ENCODE data around the gene TNNT2.

Gene TNNT2

GRCh38 chr1:201331166-201331565 lies 46.3 kb downstream of the TNNT2 start:
- no peak for DNase-seq

DNA sequence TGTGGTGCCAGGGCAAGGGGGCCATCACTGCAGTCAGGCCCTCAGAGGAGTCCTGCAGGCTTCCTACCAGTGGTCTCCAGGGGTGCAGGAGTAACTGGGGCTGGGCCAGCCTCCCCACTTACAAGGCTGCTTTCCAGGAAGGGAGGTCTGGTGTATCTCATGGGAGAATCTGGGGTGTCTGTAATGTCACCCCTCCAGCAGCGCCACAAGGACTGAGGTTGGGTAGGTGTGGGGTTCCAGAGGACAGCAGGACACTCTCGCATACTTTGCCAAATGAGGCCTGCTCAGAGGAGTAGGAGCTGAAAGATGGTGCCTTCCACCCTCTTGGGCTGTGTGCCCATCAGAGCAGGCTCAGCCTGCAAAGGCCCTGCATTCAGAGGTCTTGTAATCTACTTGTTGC lies 46.9 kb downstream of the TNNT2 start:
- DNase-seq = no peak

- no peak for DNase-seq
These were observed 47.7 kb downstream of the TNNT2 start for GRCh38 chr1:201329801-201330200.

GRCh38 chr1:201329286-201329685 lies 48.2 kb downstream of the TNNT2 start:
- no peak for DNase-seq

- no peak for DNase-seq
These were observed 48.9 kb downstream of the TNNT2 start for GRCh38 chr1:201328576-201328975.

DNA sequence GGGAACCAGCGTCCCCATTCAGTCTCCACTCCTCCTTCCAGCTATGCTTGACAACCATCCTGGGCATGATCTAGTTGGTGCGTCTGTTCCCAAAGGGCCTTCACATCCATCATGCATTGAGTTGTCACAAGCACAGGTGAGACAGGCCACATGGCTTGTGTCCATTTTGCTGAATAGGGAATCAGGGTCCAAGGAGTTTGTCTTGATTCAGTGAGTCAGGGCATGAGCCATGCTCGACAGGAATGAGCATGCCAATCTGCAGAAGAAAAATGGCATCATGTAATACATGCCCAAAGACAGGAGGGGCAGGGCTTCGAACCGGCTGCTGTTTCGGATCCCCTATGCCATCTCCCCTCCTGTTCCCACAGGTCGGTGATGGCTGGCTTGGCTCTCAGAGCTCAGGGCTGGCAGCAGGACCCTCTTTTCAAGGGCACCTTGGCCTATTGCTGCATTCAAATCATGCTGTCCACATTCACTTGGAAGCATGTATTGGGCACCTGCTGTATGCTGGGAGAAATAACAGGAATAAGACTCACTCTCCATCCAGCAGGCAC lies 49.7 kb downstream of the TNNT2 start:
- no peak for DNase-seq

DNA sequence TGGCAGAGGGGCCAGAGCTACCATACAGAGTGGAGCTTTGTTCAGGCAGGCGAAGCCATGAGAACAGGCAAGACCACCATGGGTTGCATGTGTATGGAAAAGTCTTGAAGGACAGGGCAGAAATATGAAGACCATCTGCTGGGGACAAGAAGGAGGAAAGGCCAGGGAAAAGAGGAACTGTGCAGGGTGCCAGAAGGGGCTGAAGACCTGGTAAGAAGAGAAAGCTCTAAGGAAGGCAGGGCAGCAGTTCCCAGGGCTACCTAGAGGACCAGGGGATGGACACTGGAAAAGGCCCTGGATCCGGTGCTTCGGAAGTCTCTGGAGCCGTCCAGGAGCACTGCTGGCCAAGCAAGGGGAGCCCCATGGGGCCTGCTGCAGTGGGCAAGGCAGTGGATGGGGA lies 50.8 kb downstream of the TNNT2 start:
- no peak for DNase-seq

DNA sequence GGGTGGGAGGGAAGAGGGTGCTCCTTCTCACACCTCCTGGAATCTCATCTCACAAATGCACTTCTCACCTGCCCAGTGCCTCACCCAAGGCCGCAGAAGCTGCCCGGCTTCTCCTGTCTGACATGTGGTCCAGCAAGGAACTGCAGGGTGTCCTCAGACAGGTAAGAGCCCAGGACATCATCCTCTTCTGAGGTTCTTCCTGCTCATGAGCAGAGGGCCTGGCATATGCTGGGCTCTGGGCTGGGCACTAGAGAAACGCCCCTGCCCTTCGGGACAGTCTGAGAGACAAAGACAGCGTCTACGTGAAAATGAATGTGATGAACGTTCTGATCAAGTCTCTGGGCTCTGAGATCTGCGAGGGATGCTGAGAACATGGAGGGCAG lies 51.8 kb downstream of the TNNT2 start:
- no peak for DNase-seq

DNA sequence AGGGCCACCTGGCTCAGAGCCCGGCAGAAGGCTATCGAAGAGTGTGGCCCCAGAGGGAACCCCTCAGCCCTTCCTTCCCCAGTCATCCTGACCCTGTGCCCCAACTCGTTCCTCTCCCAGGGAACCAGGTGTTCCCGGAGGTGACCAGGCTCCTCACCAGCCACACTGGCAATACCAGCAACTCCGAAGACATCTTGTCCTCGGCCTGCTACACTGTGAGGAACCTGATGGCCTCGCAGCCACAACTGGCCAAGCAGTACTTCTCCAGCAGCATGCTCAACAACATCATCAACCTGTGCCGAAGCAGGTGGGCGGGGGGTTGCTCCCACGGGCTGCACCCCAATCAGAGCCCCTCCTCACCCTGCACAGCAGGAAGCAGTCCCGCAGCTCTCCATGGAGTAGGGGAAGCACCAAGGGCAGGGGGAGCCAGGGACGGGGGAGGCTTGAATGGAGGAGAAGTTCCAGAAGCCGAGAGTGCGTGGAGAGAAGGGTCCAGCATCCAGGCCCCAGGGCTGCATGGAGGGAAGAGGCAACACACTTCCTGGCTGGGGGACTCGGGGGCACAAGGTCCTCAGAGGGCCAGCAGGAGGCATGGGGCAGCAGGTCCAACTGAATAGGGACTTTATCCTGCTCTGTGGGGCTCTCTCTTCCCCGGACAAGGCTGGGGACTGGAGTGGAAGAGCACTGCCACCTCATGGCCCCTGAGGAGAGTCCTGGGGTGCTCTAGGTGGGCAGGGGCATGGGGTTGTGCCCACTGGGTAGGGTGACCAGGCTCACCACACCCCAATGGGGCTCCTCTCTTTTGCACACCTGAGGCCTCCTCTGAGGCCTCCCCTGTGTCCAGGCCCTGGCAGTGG lies 52.4 kb downstream of the TNNT2 start:
- DNase-seq = no peak

DNA sequence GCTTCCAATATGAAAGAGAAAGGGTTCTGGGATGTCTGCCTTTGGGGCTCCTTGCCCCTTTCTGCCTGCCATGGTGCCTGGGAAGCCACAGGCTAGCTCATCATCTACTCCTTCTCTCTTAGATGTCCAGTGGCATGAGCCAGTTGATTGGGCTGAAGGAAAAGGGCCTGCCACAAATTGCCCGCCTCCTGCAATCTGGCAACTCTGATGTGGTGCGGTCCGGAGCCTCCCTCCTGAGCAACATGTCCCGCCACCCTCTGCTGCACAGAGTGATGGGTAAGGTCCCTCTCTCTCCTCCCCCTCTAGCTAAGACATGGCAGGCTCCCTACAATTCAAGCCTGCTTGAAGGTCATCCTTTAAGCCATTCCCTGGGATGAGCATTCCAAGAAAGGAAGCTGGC lies 53.2 kb downstream of the TNNT2 start:
- no peak for DNase-seq

DNA sequence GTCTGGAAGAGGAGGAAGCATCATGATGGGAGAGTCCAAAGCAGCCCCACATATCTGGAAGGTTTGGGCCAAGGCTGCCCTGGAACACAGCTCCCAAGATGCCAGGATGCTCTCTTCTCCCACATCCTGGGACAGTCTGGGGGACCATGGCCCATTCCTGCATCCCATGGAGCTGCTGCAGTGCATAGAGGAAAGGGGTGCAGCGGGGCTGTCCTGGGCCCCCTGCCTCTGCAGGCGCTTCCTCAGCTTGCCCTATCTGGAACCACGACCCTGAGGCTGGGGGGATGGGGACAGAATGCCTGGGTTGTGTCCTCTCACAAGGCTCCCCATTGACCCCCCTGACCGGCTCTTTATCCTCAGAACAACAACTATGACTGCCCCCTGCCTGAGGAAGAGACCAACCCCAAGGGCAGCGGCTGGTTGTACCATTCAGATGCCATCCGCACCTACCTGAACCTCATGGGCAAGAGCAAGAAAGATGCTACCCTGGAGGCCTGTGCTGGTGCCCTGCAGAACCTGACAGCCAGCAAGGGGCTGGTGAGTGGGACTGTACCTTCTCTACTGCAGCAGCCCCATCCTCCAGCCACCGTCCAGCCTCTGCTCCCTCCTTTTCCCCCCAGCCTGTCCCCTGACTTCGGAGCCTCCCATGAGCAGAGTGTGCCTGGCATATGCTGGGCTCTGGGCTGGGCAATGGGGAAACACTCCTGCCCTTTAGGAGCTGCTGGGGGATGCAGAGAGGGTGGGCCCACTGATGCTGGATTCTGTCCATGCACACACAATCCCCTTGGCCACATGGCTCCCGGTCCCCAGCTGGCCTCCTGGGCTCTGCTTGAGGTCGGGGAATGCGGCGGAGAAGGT lies 54.6 kb downstream of the TNNT2 start:
- no peak for DNase-seq

DNA sequence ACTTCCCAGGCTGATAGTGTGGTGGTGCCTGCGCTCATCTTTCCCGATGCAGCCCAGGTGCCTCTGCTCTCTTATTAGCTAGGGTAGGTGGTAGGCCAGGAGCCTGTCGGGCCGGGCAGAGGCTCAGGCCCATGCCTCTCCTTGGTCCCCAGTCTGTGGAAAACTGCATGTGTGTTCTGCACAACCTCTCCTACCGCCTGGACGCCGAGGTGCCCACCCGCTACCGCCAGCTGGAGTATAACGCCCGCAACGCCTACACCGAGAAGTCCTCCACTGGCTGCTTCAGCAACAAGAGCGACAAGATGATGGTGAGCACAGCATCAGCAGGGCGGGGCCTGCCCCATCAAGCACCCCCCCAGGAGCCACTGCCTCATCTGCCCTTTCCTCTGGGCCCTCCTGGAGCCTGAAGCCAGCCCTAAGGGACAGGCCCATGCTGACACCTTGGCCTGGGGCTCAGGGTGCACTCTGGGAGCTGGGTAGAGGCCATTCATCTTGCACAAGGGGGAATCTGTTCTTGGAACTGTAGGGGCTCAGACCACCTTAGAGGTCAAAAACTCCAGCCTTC lies 55.6 kb downstream of the TNNT2 start:
- no peak for DNase-seq

DNA sequence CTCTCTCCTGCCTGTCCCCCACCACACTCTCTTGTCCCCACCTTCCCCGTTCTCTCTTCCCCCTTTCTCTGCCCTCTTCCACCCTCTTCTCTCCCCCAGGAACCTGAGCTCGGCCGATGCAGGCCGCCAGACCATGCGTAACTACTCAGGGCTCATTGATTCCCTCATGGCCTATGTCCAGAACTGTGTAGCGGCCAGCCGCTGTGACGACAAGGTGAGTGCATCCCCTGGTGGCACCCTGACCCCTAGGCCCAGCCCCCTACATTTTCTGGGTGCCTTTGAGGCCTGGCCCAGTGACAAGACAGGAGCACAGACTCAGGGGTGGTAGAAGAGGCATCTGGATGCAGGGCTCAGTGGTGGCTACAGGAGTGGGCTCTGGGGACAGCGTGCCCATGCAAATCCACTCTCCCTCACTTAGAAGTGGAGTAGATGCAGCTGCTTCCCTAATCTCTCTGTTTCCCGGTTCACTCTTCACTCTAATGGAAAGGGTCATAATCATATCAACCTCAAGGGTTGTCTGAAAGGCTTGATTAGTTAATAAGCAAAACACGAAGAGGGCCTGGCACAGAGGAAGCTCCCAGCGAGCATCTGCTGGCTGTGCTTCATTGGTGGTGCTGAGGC lies 57.2 kb downstream of the TNNT2 start:
- DNase-seq = no peak

- no peak for DNase-seq
These were observed 57.8 kb downstream of the TNNT2 start for GRCh38 chr1:201319631-201320030.

- no peak for DNase-seq
These were observed 58.8 kb downstream of the TNNT2 start for GRCh38 chr1:201318504-201319340.

GRCh38 chr1:201317551-201317950 lies 59.9 kb downstream of the TNNT2 start:
- no peak for DNase-seq

DNA sequence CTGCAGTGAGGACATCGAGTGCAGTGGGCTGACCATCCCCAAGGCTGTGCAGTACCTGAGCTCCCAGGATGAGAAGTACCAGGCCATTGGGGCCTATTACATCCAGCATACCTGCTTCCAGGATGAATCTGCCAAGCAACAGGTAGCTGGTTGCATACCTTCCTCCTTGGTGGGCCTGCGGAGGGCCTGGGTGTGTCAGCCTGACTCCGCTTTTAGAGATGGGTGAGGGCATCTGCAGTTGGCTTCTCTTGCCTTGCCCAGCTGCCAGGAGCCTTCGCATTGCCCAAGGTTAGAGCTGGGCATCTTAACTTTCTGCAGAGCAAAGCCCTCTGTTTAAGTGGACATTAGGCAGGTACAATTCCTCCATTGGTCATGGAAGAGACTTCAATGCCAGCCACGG lies 60.9 kb downstream of the TNNT2 start:
- no peak for DNase-seq

DNA sequence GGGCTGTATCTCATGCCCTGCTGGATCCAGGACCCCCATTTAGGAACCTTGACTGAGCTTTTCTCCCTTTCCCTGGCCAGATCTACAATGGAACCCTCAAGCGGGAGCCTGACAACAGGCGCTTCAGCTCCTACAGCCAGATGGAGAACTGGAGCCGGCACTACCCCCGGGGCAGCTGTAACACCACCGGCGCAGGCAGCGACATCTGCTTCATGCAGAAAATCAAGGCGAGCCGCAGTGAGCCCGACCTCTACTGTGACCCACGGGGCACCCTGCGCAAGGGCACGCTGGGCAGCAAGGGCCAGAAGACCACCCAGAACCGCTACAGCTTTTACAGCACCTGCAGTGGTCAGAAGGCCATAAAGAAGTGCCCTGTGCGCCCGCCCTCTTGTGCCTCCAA lies 64.4 kb downstream of the TNNT2 start:
- DNase-seq = no peak

DNA sequence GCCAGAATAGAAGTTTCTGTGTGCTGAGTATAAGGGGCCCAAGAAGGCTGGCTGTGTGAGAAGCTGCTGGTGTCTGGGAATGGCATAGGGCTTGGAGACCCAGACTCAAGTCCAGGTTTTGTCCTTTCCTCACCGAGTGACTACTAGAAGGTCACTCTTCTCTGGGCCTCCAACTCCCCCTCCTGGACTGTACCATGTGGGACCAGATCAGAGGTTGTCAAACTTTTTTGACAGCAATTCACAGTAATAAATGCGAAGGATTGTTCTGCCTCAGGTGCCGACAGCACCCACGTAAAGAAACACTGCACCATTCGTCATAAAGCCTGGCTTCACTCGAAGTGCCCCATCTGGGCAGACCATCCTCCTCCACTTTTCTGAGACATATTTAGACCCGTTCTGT lies 65.2 kb downstream of the TNNT2 start:
- DNase-seq = no peak

DNA sequence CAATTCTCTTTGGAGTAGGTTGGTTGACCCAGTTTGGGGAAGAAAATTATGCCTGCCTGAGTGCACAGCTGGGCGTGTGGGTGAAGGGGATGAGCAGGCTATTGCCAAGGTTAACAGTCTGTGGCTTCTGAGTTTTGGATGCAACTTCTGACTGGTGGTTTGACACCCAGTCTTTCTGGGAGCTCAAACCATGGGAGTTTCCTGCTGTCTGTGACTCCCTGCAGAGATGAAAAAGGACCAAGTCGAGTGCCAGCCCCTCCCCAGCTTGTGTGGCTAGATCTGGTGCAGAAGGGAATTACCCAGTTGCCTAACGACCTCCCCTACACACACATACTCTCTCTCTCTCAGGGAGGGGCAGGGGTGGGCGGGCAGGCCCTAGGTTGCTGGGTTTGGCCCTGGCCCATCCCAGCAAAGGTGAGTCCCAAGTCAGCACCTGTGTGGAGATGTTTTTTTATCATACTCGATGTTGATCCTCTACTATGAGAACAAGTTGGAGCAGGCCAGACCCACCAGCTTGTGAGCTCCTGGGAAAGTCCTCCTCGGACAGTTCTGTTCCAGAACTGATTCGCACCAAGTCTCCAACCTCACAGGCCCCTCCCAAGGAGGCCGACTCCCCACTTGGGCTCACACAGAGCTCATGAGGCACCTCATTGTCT lies 66.0 kb downstream of the TNNT2 start:
- DNase-seq = no peak

DNA sequence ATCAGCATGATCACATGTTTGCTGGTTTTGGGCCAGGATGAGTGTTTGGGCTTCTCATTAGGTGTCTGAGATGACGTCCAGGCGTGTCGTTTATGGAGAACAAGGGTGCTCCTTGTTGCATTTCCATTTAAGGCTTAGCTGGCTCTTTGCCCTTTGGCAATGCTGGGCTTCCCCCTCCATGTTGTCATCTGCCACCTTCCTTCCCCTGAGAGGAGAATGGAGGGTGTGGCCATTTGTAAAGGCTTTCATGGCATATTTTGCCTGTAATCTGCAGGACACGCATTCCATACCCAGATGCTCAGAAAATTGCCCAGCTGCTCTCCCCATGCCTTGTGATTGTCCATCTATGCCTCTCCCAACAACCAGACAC lies 66.5 kb downstream of the TNNT2 start:
- no peak for DNase-seq
